Stimulated activated CD8-positive, alpha-beta memory T cell treated with anti-CD3 and anti-CD28 coated beads, Interleukin-2, amount 100 ng/mL, for 48 hours (primary cell): Measurements from ENCODE around the gene PDCD7.
"Not testable (repeated sequence)": the region's sequence is repeated elsewhere in the genome, so short reads cannot be mapped to it uniquely, and the experiment has no call there.

Experiments used
- DNase-seq, 2 donors: peaks; one replicate each; pipeline ENCODE4 v3.0.0-alpha.2; 2020; ENCODE audit warnings: low read depth in 2 of 2

PDCD7 gene

DNA sequence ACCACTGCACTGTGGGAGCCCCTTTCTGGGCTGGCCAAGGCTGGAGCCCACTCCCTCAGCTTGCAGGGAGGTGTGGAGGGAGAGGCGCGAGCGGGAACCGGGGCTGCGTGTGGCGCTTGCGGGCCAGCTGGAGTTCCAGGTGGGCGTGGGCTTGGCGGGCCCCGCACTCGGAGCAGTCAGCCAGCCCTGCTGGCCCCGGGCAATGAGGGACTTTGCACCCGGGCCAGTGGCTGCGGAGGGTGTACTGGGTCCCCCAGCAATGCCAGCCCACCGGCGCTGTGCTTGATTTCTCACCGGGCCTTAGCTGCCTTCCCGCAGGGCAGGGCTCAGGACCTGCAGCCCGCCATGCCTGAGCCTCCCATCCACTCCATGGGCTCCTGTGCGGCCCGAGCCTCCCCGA lies 58.7 kb downstream of the PDCD7 start:
- DNase-seq = not testable (repeated sequence)

DNA sequence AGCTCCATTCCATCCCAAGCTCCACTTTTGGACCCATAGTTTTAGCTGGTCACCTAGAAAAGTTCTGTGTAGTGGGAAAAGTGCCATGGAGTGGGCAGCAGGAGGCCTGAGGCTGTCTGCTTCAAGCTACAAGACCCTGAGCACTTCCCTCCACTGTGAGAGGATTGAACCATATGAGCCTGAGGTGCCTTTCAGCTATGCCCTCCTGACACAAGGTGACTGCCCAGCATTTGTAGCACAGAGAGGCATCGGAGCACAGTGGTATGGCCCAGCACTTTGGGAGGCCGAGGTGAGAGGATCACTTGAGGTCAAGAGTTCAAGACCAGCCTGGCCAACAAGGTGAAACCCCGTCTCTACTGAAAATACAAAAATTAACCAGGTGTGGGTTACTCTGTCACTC lies 61.0 kb downstream of the PDCD7 start:
- DNase-seq = no peak

DNA sequence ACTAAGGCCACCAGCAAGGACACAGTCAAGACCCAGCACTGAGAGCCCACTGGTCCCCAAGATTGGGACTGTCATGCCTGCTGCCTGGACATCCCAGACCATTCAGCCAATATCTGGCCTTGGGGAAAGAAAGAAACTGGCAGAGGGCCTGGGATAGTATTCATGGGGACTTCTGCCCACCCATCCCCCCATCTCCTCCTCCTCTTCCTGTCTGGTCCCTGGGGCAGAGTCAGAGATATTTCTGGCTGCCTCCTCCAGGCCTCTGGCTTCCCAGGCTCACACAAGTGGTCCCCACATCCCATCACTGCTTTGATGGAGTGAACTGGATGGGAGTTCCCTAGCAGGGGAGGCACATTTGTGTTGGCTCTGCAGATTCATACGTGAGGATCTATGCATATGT lies 61.6 kb downstream of the PDCD7 start:
- no peak for DNase-seq

DNA sequence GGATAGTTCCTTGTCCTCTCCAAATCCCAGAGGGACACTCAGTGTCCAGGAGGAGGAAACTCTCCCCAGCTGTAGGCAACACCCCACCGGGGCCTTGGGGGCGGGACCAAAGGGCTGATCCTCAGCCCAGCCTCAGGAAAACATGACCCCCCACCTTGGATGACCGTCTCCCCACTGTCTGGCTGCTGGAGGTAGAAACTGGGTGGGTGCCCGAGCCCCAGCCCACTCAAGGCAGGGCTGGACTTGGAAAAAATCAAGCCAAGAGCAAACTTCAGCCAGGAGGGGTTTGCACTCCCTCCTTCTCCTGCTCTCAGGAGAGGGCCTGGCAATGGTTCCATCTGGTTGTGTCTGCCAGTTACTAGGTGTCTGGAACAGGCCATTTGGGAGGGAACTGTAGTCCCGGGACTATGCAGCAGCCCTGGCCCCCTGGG lies 62.2 kb downstream of the PDCD7 start:
- no peak for DNase-seq

DNA sequence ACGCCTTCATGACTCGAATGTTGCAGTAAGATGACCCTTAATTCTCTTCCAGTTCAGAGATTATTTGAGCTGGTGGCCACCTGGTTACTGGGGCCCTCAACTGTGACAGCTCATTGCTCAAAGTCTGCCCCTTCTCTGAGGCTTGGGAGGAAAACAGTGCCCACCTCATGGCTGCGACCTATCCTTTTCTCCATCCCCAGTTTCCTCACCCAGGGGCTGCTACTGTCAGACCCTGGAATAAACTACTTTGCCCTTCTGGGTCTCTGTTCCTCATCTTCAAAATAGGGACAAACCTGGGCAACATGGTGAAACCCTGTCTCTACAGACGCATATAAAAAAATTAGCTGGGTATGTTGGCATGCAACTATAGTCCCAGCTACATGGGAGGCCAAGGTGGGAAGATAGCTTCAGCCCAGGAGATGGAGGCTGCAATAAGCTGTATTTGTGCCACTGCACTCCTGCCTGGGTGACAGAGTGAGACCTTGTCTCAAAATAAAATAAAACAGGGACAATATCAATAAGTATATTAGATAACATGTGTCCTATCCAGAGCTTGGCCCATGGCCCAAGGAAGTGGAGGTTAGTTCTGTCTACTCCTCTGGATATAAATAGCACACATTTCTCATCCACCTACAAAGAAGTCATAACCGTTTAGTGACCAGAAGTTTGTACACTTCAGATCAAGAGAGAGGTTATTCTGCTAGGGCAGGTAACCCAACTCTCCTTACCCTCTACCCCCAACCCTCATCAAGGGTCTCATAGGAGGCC lies 63.6 kb downstream of the PDCD7 start:
- no peak for DNase-seq

DNA sequence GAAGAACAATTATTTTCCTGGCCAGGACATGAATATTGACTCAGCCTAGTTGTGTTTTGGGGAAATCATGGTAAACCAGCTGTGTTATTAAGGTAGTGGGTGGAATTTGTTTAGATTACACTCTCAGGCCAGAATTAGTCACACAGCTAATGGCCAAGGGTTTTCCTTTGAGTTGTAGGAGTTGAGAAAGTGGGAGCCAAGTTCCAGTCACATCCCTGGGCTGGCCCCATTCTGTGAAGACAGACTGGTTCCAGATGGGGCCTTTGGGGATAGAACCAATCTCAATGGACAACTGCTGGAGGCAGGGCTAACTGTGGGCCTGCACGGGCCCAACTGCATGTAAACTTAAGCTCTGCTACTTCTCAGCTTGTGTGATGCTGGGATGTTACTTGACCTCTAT lies 64.4 kb downstream of the PDCD7 start:
- no peak for DNase-seq

DNA sequence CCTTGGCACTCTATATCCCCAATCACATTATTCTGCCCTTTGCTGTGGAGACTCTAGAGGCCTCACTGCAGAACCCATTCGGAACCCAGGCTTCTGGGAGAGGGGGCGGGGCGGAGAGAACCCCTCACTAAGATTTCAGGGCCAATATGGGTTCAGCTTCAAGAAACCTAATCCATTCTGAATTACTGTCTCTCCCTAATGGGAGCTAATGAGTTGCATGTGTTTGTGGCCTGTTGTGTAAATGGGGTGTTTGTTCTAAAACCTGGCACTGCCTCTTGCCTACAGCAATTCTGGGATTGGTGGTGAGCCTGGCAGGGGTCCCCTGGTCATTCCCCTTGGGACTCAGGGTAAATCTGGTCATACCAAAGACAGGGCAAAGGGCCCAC lies 65.2 kb downstream of the PDCD7 start:
- no peak for DNase-seq

DNA sequence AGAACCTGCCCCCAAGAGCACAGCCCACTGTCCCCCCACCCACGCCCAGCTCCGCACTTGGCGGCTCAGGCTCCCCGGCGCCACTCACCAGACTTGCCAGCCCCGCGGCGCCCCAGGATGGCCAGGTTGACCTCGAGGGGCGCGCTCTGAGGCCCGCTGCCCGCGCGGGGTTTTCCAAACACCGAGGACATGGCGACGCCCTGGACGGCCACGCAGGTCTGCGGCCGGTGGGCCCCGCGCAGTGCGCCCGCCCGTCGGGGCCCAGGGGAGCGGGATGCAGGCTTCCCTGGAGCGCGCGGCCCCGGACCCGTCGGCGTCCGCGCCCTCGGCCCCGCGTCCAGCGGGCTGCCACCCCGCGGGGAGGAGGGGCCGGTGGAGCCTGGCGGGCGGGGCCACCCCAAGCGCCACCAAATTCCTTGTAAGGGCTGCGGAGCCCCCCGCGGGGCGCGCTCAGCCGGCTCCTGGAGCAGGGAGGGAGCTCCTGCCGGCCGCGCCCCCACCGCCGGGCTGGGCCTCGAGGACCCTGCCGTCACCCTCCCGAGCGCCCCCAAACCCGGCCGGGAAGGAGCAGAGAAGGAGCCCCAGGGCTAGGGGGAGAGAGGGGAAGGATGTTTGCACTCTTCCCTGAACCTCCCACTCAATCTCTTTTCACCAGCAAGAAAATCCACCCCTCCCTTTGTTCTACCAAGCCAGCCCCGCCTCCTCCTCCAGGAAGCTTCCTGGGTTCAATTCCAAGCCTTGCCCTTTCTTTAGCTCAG lies 65.8 kb downstream of the PDCD7 start, which contains the start of gene RASL12:
Gene RASL12, minus strand, starts transcription at position 347 of the 758 bp plus-strand sequence. Its CDS starts 156 bp downstream, at position 191.
- no peak for DNase-seq
